ENCODE results near the gene KCTD17.

The KCTD17 gene

DNA sequence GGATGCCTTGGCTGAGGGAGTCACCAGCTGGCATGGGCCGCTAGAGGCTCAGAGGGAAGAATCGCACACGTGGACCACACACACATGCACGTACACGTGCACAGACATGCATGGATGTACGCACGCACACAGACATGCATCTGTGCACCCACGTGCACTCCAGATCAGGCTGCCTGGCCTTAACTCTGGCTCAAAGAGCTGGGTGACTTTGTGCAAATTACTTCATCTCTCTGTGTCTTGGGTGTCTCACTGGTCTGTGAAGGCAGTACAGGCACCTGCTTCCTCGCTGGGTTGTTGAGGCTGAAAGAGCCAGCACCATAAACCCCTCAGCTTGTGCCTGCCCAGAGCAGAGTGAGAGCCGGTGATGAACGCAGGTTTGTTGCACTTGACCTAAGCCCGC lies 29.3 kb downstream of the KCTD17 start:
- no peaks in the 10 kb centered on the region for H3K9me3 ChIP-seq (ENCODE audit: low read length)
- H3K27ac ChIP-seq (ENCODE audit: low read depth, low read length, poor library complexity, severe bottlenecking) = no peak overlapping the region
- no peak overlapping the region for H2AFZ ChIP-seq (ENCODE audit: low read length)
- TF ChIP-seq EZH2 (IDR thresholded peaks at IDR 0.05; ENCODE audit: borderline replicate concordance, low read length) = no peak
- TF ChIP-seq, protein P1, sequence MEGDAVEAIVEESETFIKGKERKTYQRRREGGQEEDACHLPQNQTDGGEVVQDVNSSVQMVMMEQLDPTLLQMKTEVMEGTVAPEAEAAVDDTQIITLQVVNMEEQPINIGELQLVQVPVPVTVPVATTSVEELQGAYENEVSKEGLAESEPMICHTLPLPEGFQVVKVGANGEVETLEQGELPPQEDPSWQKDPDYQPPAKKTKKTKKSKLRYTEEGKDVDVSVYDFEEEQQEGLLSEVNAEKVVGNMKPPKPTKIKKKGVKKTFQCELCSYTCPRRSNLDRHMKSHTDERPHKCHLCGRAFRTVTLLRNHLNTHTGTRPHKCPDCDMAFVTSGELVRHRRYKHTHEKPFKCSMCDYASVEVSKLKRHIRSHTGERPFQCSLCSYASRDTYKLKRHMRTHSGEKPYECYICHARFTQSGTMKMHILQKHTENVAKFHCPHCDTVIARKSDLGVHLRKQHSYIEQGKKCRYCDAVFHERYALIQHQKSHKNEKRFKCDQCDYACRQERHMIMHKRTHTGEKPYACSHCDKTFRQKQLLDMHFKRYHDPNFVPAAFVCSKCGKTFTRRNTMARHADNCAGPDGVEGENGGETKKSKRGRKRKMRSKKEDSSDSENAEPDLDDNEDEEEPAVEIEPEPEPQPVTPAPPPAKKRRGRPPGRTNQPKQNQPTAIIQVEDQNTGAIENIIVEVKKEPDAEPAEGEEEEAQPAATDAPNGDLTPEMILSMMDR (IDR thresholded peaks at IDR 0.05; ENCODE audit: low read length) = no peak
- no peaks in the 10 kb centered on the region for H3K4me1 ChIP-seq (ENCODE audit: insufficient read depth, low read length, severe bottlenecking)
- no peaks in the 10 kb centered on the region for H3F3A ChIP-seq (ENCODE audit: insufficient read depth, low read length)
- no peaks in the 10 kb centered on the region for H4K20me1 ChIP-seq (ENCODE audit: insufficient read depth, low read length)
- no peaks in the 10 kb centered on the region for H3K36me3 ChIP-seq (ENCODE audit: insufficient read depth, low read length)
- no peak overlapping the region for H3K9ac ChIP-seq (ENCODE audit: low read length)
- no peaks in the 10 kb centered on the region for H3K79me2 ChIP-seq (ENCODE audit: insufficient read depth, low read length)
- no peak overlapping the region for H3K4me2 ChIP-seq (ENCODE audit: low read length)
- H3K9me2 ChIP-seq (ENCODE audit: low read depth, low read length) = no peaks in the 10 kb centered on the region
- H3K4me3 ChIP-seq (ENCODE audit: low read depth, low read length, poor library complexity, severe bottlenecking) = no peak overlapping the region
- peaks cover 11% of the 10 kb centered on the region; the same call in 1 of the 2 replicates for H3K27me3 ChIP-seq (ENCODE audit: insufficient read depth, low read length)

DNA sequence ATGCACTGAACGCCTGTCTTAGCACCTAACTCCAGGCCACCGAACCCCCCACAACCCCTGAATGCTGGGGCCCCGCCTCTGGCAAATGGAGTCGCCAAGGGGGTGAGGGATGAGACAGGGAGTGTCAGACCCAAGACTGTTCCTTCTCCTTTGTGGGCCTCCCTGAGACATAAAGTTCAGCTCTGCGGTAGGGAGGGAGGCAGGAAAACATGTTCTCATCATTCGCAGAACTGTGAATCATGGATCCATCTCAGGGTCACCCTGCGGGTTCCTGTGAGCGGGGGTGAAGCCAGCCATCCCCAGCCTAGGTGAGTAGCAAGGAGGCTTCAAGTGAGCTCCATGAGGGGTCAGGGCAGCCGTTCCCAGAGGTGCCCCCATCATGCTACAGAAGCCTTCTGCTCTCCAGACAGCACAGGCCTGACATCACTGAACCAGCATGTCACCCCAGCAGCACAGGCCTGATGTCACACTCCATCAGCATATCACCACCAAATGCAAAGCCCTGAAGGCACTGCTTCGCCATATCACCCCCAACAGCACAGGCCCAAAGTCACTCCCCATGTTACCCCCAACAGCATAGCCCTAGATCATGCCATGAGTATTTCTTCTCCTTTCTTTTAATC lies 30.8 kb downstream of the KCTD17 start:
- H3K27ac ChIP-seq (ENCODE audit: low read depth, low read length, poor library complexity, severe bottlenecking) = no peak overlapping the region
- H4K20me1 ChIP-seq (ENCODE audit: insufficient read depth, low read length) = no peaks in the 10 kb centered on the region
- TF ChIP-seq EZH2 (IDR thresholded peaks at IDR 0.05; ENCODE audit: borderline replicate concordance, low read length) = no peak
- TF ChIP-seq, protein P1 (IDR thresholded peaks at IDR 0.05; ENCODE audit: low read length) = no peak
- no peak overlapping the region for H3K4me2 ChIP-seq (ENCODE audit: low read length)
- H3K9me2 ChIP-seq (ENCODE audit: low read depth, low read length) = no peaks in the 10 kb centered on the region
- no peaks in the 10 kb centered on the region for H3K9me3 ChIP-seq (ENCODE audit: low read length)
- peaks cover 11% of the 10 kb centered on the region; the same call in 1 of the 2 replicates for H3K27me3 ChIP-seq (ENCODE audit: insufficient read depth, low read length)
- no peak overlapping the region for H3K9ac ChIP-seq (ENCODE audit: low read length)
- H3K79me2 ChIP-seq (ENCODE audit: insufficient read depth, low read length) = no peaks in the 10 kb centered on the region
- H3K36me3 ChIP-seq (ENCODE audit: insufficient read depth, low read length) = no peaks in the 10 kb centered on the region
- no peaks in the 10 kb centered on the region for H3K4me1 ChIP-seq (ENCODE audit: insufficient read depth, low read length, severe bottlenecking)
- no peak overlapping the region for H3K4me3 ChIP-seq (ENCODE audit: low read depth, low read length, poor library complexity, severe bottlenecking)
- no peaks in the 10 kb centered on the region for H3F3A ChIP-seq (ENCODE audit: insufficient read depth, low read length)
- H2AFZ ChIP-seq (ENCODE audit: low read length) = no peak overlapping the region

DNA sequence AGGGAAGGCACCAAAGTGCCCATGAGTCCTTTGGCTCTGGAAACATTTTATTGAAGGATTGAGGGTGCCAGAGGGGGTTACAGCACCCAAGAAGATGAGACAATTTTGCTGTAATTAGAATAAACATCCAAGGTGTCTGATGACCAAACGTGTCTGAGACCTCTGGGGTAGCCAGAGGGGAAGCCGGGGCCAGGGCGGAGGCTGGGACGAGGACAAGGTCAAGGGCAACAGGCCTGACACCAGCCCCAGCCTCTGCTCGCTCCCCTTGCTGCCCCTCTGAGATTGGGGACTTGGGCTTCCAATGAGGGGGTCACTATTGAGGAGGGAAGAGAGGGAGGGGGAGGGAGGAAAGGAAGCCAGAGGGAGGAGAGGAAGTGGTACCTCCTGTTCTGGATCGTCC lies 32.4 kb downstream of the KCTD17 start:
- Histone ChIP-seq H3K4me1 (ENCODE audit: insufficient read depth, low read length, severe bottlenecking) (no peaks in the 10 kb centered on the region), H3K27ac (ENCODE audit: low read depth, low read length, poor library complexity, severe bottlenecking) (no peak overlapping the region), H2AFZ (ENCODE audit: low read length) (no peak overlapping the region), H3F3A (ENCODE audit: insufficient read depth, low read length) (no peaks in the 10 kb centered on the region), H3K4me2 (ENCODE audit: low read length) (no peak overlapping the region), H3K9ac (ENCODE audit: low read length) (no peak overlapping the region), H4K20me1 (ENCODE audit: insufficient read depth, low read length) (no peaks in the 10 kb centered on the region), H3K79me2 (ENCODE audit: insufficient read depth, low read length) (no peaks in the 10 kb centered on the region), H3K27me3 (ENCODE audit: insufficient read depth, low read length) (peaks cover 11% of the 10 kb centered on the region; the same call in 1 of the 2 replicates), H3K9me3 (ENCODE audit: low read length) (no peaks in the 10 kb centered on the region), H3K9me2 (ENCODE audit: low read depth, low read length) (no peaks in the 10 kb centered on the region), H3K36me3 (ENCODE audit: insufficient read depth, low read length) (no peaks in the 10 kb centered on the region), H3K4me3 (ENCODE audit: low read depth, low read length, poor library complexity, severe bottlenecking) (no peak overlapping the region)
- TF ChIP-seq, protein P1 (IDR thresholded peaks at IDR 0.05; ENCODE audit: low read length) = no peak
- no peak for TF ChIP-seq EZH2 (IDR thresholded peaks at IDR 0.05; ENCODE audit: borderline replicate concordance, low read length)
